Measurements from ENCODE around the gene HCFC1.

Gene HCFC1

DNA sequence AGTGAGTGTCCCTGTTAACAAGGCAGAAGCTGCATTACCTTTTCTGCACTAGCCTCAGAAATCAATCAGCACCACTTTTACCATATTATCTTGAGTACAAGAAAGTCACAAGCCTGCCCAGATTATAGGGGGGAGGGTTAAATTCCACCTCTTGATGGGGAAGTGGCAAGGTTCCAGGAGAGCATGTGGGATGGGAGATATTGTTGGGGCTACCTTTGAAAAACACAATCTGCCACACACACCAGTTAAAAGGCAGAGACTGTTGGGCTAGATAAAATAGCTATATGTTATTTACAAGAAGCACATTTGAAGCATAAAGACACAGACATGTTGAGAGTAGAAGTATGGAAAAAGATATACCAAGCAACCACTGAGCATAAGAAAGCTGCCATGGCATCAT, 73.7 kb downstream of the HCFC1 start:
- DNase-seq (ENCODE audit: low read depth), result no peak
- H3K4me3 ChIP-seq (ENCODE audit: low read length), result no peak overlapping the region
- TF ChIP-seq, protein P1, sequence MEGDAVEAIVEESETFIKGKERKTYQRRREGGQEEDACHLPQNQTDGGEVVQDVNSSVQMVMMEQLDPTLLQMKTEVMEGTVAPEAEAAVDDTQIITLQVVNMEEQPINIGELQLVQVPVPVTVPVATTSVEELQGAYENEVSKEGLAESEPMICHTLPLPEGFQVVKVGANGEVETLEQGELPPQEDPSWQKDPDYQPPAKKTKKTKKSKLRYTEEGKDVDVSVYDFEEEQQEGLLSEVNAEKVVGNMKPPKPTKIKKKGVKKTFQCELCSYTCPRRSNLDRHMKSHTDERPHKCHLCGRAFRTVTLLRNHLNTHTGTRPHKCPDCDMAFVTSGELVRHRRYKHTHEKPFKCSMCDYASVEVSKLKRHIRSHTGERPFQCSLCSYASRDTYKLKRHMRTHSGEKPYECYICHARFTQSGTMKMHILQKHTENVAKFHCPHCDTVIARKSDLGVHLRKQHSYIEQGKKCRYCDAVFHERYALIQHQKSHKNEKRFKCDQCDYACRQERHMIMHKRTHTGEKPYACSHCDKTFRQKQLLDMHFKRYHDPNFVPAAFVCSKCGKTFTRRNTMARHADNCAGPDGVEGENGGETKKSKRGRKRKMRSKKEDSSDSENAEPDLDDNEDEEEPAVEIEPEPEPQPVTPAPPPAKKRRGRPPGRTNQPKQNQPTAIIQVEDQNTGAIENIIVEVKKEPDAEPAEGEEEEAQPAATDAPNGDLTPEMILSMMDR (conservative IDR thresholded peaks at IDR 0.05; ENCODE audit: low read length), result no peak
